SH-SY5Y (cell line): ENCODE results near the gene PRKCB.

Experiments
- GATA2 ChIP-seq: IDR thresholded peaks from 2 replicates; pipeline ENCODE4 v1.6.1; 2011; ENCODE audit warnings: mild to moderate bottlenecking, low read depth, low read length
- GATA3 ChIP-seq: IDR thresholded peaks from 2 replicates; pipeline ENCODE4 v1.6.1; 2011; ENCODE audit warnings: low read depth, mild to moderate bottlenecking, low read length, moderate library complexity

DNA sequence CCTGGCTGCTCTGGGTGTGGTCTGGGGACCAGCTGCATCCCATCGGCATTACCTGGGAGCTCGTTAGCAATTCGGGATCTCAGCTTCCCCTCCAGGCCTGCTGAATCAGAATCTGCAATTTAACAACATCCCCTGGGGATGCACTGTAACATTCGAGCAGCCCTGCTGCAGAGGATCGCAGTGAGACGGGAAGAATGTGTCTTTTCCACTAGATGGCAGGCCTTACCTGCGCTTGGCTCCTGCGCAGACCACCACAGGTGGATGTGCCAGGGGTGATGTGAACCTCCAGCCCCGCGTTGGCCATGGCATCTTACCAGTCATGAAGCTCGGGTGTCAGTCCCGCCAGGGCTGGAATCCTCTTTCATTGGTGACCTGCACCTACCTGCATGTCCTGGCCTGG is 209.9 kb downstream of the PRKCB start:
- no peak for TF ChIP-seq GATA2
- TF ChIP-seq GATA3, result no peak
